ENCODE results near the gene MEN1. TPM values are rescaled to one million over a fixed set of nuclear protein-coding genes. Genes with fewer than 3 reads are reported as not detected.

The MEN1 gene
- total and polyA plus RNA-seq, 2 of the 13 experiments (the other 11 are each of a cell fraction or from before 2014, with no cell fraction given) = 20.5 to 27.3 TPM

GRCh38 chr11:64858467-64859263, 48.3 kb upstream of the MEN1 start:
- no TSS peak for BruUV-seq (replicated peaks)
- intact Hi-C loops (cut with micrococcal nuclease; ENCODE audit: unreplicated experiment) = no loop called here
- Histone ChIP-seq H3K9ac (ENCODE audit: insufficient read depth, low read depth, low read length) (no peak overlapping the region), H3K4me2 (ENCODE audit: low read depth, low read length) (no peak overlapping the region), H3K27ac (ENCODE audit: extremely low read length, insufficient read depth, low read length) (no peak overlapping the region), H3K79me2 (ENCODE audit: insufficient read depth, low read length) (peaks cover 7% of the 10 kb centered on the region), H2AFZ (ENCODE audit: low read length) (no peak overlapping the region), H3K27me3 (ENCODE audit: control insufficient read depth in 1 of 2, insufficient read depth in 2 of 2, low read length in 2 of 2) (no peaks in the 10 kb centered on the region), H3K9me3 (ENCODE audit: low read length) (no peaks in the 10 kb centered on the region), H3K4me3 (replicated peaks in 1 of 3; ENCODE audit: insufficient read depth in 1 of 3, low read depth in 2 of 3, low read length in 3 of 3) (no peak overlapping the region), H3K4me1 (ENCODE audit: insufficient read depth, low read length) (peaks cover 55% of the 10 kb centered on the region), H3K36me3 (replicated peaks in 1 of 2; ENCODE audit: control insufficient read depth in 1 of 2, insufficient read depth in 2 of 2, low read length in 2 of 2) (peaks cover 13 to 30% of the 10 kb centered on the region in 2 experiments; a peak in 4 of 5 replicates), H4K20me1 (ENCODE audit: insufficient read depth, low read length) (no peaks in the 10 kb centered on the region)
- no peak for FAIRE-seq
- CTCF ChIA-PET (ENCODE audit: low intra/inter-chr PET ratio, low total read pairs) = no interaction called here
- ATAC-seq = no peak
- POLR2A ChIA-PET = no interaction called here
- 99% methylated on average over 9 of the region's 19 CpGs for WGBS (ENCODE audit: low lambda C conversion rate)
- no peak for DNase-seq (ENCODE audit: low spot score)
- TF ChIP-seq ZNF564 (CRISPR knock-in tag; IDR thresholded peaks at IDR 0.05) = no peak
- no peak for TF ChIP-seq POLR2G (IDR thresholded peaks at IDR 0.05; ENCODE audit: low read depth, low read length)
- no peak for TF ChIP-seq MNT (IDR thresholded peaks at IDR 0.05)
- in situ Hi-C loops (cut with HindIII; ENCODE audit: extremely low pct_ligation_motif_present, low pct_unique_long_range_greater_than_20kb) = no loop called here

- Histone ChIP-seq H3K36me3 (replicated peaks in 1 of 2; ENCODE audit: control insufficient read depth in 1 of 2, insufficient read depth in 2 of 2, low read length in 2 of 2) (peaks cover 13 to 30% of the 10 kb centered on the region in 2 experiments; a peak in 4 of 5 replicates), H4K20me1 (ENCODE audit: insufficient read depth, low read length) (no peaks in the 10 kb centered on the region), H3K9me3 (ENCODE audit: low read length) (no peaks in the 10 kb centered on the region), H3K9ac (ENCODE audit: insufficient read depth, low read depth, low read length) (no peak overlapping the region), H3K79me2 (ENCODE audit: insufficient read depth, low read length) (no peaks in the 10 kb centered on the region), H3K4me1 (ENCODE audit: insufficient read depth, low read length) (peaks cover 43% of the 10 kb centered on the region), H3K27ac (ENCODE audit: extremely low read length, insufficient read depth, low read length) (no peak overlapping the region), H3K27me3 (ENCODE audit: control insufficient read depth in 1 of 2, insufficient read depth in 2 of 2, low read length in 2 of 2) (no peaks in the 10 kb centered on the region), H3K4me3 (replicated peaks in 1 of 3; ENCODE audit: insufficient read depth in 1 of 3, low read depth in 2 of 3, low read length in 3 of 3) (no peak overlapping the region), H3K4me2 (ENCODE audit: low read depth, low read length) (no peak overlapping the region), H2AFZ (ENCODE audit: low read length) (no peak overlapping the region)
- BruUV-seq (replicated peaks) = no TSS peak
- ChIA-PET POLR2A (interaction anchor here (1.5 kb wide), 1 partner anchor 25 kb away, joined by 3 read pairs; no protein-coding TSS in a partner anchor), CTCF (ENCODE audit: low intra/inter-chr PET ratio, low total read pairs) (no interaction called here)
- FAIRE-seq (no peak), DNase-seq (ENCODE audit: low spot score) (no peak), ATAC-seq (no peak)
- in situ Hi-C loops (cut with HindIII; ENCODE audit: extremely low pct_ligation_motif_present, low pct_unique_long_range_greater_than_20kb) = no loop called here
- TF ChIP-seq FIP1L1 (IDR thresholded peaks at IDR 0.05; ENCODE audit: borderline replicate concordance, insufficient read depth, low read depth, low read length) = no peak
- TF ChIP-seq ZNF350 (CRISPR knock-in tag; IDR thresholded peaks at IDR 0.05; ENCODE audit: borderline replicate concordance, low read depth) = no peak
- no peak for TF ChIP-seq ZMYM4 (CRISPR knock-in tag; IDR thresholded peaks at IDR 0.05)
- TF ChIP-seq HMGXB3 (CRISPR knock-in tag; IDR thresholded peaks at IDR 0.05; ENCODE audit: borderline replicate concordance) = no peak
- TF ChIP-seq ZNF138 (CRISPR knock-in tag; IDR thresholded peaks at IDR 0.05; ENCODE audit: low read depth) = no peak
- TF ChIP-seq ZSCAN30 (CRISPR knock-in tag; IDR thresholded peaks at IDR 0.05) = no peak
- no peak for TF ChIP-seq ZFP36L1 (CRISPR knock-in tag; IDR thresholded peaks at IDR 0.05)
- TF ChIP-seq MZF1 (CRISPR knock-in tag; IDR thresholded peaks at IDR 0.05; ENCODE audit: borderline replicate concordance) = no peak
- no peak for TF ChIP-seq ZNF446 (CRISPR knock-in tag; IDR thresholded peaks at IDR 0.05)
- intact Hi-C loops (cut with micrococcal nuclease; ENCODE audit: unreplicated experiment) = no loop called here
- WGBS (ENCODE audit: low lambda C conversion rate) = 99% methylated on average over 4 of the region's 6 CpGs
Measured at GRCh38 chr11:64857485-64857884, 47.1 kb upstream of the MEN1 start.

Measured in HepG2 (cell line).